AG09319 (cell line): ENCODE data around the gene RFC2.

Experiments used
- DNase-seq: peaks from one replicate; pipeline ENCODE4 v3.0.0-alpha.2; 2010; ENCODE audit warnings: low read depth; ENCODE audit errors: extremely low read depth
- CTCF ChIP-seq: IDR thresholded peaks from 2 replicates; pipeline ENCODE4 v1.5.1; 2011; ENCODE audit warnings: low read depth, mild to moderate bottlenecking, inconsistent platforms, low read length, moderate library complexity

RFC2 gene

GRCh38 chr7:74254129-74254857 lies at the start of gene RFC2:
TSS of gene RFC2 (minus strand) at chr7:74254399. CDS start at chr7:74254383, 16 bp downstream.
- TF ChIP-seq CTCF = no peak; the same call in 1 of the 2 replicates

GRCh38 chr7:74302745-74303221 lies 48.6 kb upstream of the RFC2 start:
- no peak for TF ChIP-seq CTCF
- no peak for DNase-seq

More at GRCh38 chr7:74254129-74254857, at the start of gene RFC2:
- DNase-seq = peak; percentile 88

GRCh38 chr7:74300926-74301325 lies 46.7 kb upstream of the RFC2 start:
- DNase-seq = no peak
- TF ChIP-seq CTCF = no peak

- no peak for DNase-seq
These were observed 45.2 kb upstream of the RFC2 start for GRCh38 chr7:74299401-74299800.

GRCh38 chr7:74297516-74298233 lies 43.5 kb upstream of the RFC2 start:
- no peak for TF ChIP-seq CTCF
- no peak for DNase-seq

More at GRCh38 chr7:74299401-74299800, 45.2 kb upstream of the RFC2 start:
- TF ChIP-seq CTCF = no peak

- no peak for TF ChIP-seq CTCF
- peak; percentile 73 for DNase-seq
These were observed 40.2 kb upstream of the RFC2 start for GRCh38 chr7:74294191-74294998.
